Measurements from ENCODE around the gene CRACR2B.
A peak's percentile ranks its signal among the peaks of the same experiment; 100 is the strongest.

CRACR2B gene

GRCh38 chr11:788953-789940 lies 38.5 kb upstream of the CRACR2B start:
- TF ChIP-seq POLR2AphosphoS5 (IDR thresholded peaks at IDR 0.05; ENCODE audit: low read depth, low read length) (no peak), REST (IDR thresholded peaks at IDR 0.05; ENCODE audit: insufficient read depth in 1 of 2, low read depth in 2 of 2, low read length in 2 of 2) (no peak)

- TF ChIP-seq REST (IDR thresholded peaks at IDR 0.05; ENCODE audit: insufficient read depth in 1 of 2, low read depth in 2 of 2, low read length in 2 of 2) = no peak
- no peak for TF ChIP-seq SIN3A (IDR thresholded peaks at IDR 0.05; ENCODE audit: borderline replicate concordance, insufficient read depth, low read length)
- no peak for TF ChIP-seq FOXP2 (optimal IDR thresholded peaks at IDR 0.05; ENCODE audit: borderline replicate concordance, extremely low read depth, extremely low read length, insufficient read depth)
- TF ChIP-seq POLR2AphosphoS5 (IDR thresholded peaks at IDR 0.05; ENCODE audit: low read depth, low read length) = no peak
- TF ChIP-seq TAF1 (IDR thresholded peaks at IDR 0.05; ENCODE audit: borderline replicate concordance, insufficient read depth, low read length) = no peak
Measured at GRCh38 chr11:789943-790342, 37.8 kb upstream of the CRACR2B start, which contains the start of gene CEND1. TSS of gene CEND1 (minus strand) at chr11:790090. CDS start at chr11:788576, 1,514 bp downstream.

GRCh38 chr11:790721-791564 lies 36.8 kb upstream of the CRACR2B start:
- TF ChIP-seq POLR2AphosphoS5 (IDR thresholded peaks at IDR 0.05; ENCODE audit: low read depth, low read length) (peak; percentile 52; the same call in 1 of the 2 replicates), REST (IDR thresholded peaks at IDR 0.05; ENCODE audit: insufficient read depth in 1 of 2, low read depth in 2 of 2, low read length in 2 of 2) (no peak)

GRCh38 chr11:791658-792534 lies 35.8 kb upstream of the CRACR2B start:
- TF ChIP-seq REST (IDR thresholded peaks at IDR 0.05; ENCODE audit: insufficient read depth in 1 of 2, low read depth in 2 of 2, low read length in 2 of 2) (no peak), TAF1 (IDR thresholded peaks at IDR 0.05; ENCODE audit: borderline replicate concordance, insufficient read depth, low read length) (no peak), FOXP2 (optimal IDR thresholded peaks at IDR 0.05; ENCODE audit: borderline replicate concordance, extremely low read depth, extremely low read length, insufficient read depth) (no peak), SIN3A (IDR thresholded peaks at IDR 0.05; ENCODE audit: borderline replicate concordance, insufficient read depth, low read length) (no peak), POLR2AphosphoS5 (IDR thresholded peaks at IDR 0.05; ENCODE audit: low read depth, low read length) (no peak)

Data from PFSK-1 (cell line).